GM19023 (cell line): ENCODE measurements around the gene TCF7L1.
"Not testable (repeated sequence)": the region's sequence is repeated elsewhere in the genome, so short reads cannot be mapped to it uniquely, and the experiment has no call there.

Experiments
- ATAC-seq: cut with Tn5 transposase; IDR thresholded peaks from one replicate; pipeline ENCODE4 v1.9.1; 2021; ENCODE audit warnings: mild to moderate bottlenecking, moderate library complexity; ENCODE audit not compliant: unreplicated experiment

Gene TCF7L1

DNA sequence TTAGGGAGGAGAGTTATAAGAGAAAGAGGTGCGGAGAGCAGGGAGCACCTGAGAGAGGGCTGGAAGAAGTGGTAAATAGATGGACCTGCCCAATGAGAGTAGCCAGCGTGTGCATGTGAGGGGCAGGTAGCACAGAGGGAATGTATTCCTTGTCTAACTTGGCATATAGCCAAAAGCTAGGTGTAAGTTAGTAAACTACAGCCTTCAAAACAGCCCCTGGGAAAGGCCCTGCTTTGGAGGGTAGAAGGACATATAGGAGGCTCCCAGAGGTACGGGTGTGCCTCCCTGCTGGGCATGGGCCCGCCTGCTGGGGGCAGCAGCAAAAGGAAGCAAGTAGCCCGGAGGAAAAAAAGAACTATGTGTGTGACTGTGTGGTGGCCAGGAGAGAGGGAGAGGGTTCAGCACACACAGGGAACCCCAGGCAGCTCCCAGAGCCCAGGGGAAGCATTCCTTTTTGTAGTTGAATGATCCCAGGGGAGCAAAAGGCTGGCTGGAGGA lies 48.0 kb downstream of the TCF7L1 start:
- no peak for ATAC-seq

DNA sequence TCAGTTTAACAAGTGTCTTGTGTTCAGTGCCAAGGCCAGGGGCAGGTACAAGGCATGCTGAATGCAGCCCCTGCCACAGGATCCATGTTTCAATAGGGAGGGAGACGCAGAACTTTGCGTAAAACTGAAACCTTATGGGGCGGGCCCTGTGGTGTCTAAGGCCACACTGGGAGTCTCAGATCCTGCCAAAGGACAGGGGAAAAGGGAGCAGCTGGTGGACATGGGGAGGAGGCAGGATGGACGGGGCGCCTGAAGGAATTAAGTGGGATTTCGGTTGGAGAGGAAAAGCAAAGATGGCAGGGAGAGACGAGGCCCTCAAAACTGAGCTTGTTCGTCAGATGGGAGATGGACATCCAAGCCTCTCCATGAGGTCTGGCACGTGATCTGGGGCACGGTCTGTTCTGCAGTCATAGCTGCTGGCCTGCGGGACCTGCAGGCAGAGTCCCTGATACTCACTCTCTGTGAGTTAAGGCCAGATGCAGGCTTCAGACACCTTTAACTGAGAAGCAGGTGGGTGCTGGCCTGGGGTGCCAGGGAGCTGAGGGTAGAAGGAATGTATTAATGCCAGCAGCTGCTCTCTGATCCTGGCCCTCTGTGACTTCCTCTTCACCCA lies 48.8 kb downstream of the TCF7L1 start:
- no peak for ATAC-seq

DNA sequence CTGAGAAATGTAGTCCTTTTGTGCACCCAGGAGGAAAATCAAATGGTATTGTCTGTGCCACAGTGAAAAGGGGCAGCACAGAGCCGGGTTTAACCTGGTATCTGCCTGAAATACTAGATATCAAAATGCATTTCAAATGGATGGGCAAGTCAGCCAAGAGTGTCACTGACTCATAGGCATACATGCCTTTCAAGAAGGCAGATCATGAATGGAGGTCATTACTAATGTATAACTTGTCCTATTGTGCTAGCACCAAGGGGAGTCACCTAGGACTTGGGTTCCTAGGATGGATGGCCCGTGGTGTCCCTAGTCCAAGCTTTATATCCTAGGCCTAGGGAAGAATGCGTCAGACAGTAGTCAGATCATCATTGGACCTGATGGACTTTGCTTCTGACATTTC lies 49.9 kb downstream of the TCF7L1 start:
- no peak for ATAC-seq

DNA sequence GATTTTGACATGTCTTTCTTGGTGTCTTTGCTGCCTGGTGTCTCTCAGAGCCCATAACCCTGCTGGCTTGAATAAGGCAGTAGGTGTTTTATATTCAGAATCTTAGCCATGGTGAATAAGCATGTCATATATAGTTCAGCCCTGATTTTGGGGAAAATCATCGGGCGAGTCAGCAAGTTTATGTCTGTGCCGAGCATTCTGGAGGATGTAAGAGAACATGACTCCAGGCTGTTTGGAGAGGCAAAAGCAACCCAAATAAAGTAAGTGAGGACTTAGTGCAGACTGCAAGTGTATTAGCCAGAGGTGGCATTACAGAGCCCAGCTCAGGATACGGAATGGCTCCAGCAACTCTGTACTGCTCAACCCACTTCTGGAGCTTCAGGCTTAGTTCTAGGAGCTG lies 50.3 kb downstream of the TCF7L1 start:
- no peak for ATAC-seq

DNA sequence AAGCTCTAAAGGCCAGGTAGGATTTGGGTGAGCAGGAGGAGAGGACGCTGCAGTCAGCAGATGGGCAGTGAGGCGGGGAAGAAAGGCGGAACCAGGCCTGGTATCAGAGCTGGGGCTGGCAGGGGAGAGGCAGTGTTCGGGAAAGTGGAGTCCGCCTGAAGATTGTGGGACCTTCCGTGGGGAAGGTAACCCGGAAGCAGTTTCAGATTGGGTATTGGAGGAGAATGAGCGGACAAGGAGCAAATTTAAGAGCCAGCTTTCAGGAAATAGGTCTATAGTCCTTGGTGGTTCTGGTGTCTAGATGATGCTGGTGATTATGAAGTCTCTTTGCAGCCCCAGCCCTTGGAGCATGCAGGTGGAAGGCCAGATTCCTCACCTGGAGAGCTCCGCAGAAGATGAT lies 51.0 kb downstream of the TCF7L1 start:
- ATAC-seq = no peak

DNA sequence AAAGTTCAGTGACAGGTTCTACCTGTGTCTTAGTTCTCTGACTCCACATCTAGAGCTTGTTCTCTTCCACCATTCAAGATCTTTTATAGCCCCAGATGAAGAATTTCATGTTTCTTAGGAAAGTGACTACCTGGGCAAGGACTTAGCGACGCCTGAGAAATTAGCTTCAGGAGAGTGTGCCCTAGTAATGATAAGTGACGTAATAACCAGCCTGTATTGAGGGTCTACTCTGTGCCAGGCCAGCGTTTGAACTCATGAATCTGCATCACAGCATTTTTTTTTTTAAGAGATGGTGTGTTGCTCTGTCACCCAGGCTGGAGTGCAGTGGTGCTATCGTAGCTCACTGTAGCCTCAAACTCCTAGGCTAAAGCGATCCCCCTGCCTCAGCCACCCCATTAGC lies 51.8 kb downstream of the TCF7L1 start:
- ATAC-seq = no peak

DNA sequence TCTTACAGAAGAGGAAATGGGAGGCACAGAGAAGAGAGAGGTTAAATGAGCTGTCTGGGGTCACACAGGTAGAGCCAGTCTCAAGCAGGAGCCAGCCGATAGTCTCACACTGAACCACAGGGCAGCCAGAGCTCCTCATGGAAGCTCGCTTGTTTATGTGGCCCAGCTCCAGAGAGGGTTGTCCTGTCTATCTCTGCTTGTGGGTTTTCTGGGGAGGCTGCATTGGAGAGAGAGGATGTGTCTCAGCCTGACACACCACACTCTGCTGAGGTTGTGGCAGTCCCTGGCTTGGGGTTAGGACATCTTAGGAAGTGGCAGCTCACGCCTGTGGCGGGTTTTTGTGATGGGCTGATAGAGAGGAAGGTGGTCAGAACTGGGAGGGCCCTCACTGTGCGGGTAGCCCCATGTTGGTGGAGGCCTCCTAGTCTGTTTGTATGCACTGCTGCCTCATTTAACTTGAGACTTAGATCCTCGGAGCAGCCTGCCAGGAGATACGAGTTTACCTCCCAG lies 52.3 kb downstream of the TCF7L1 start:
- no peak for ATAC-seq

DNA sequence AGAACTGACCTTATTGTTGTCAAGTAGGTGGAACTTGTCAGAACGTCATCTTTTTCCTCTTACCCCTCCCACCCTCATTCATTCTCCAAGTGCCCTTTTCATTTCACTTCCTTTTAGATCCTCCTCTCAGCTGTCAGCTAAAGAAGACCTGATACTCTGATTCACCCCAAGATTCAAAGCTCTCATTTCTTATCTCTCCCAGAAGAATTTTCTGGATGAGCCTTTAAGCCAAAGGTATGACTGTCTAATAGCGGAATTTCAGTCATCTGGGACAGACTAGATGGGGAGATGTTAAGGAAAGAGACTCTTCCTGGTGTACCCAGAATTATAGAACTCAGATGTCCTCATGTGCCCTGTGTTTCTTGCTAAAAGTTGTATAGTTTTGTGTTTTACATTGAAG lies 53.9 kb downstream of the TCF7L1 start:
- no peak for ATAC-seq

DNA sequence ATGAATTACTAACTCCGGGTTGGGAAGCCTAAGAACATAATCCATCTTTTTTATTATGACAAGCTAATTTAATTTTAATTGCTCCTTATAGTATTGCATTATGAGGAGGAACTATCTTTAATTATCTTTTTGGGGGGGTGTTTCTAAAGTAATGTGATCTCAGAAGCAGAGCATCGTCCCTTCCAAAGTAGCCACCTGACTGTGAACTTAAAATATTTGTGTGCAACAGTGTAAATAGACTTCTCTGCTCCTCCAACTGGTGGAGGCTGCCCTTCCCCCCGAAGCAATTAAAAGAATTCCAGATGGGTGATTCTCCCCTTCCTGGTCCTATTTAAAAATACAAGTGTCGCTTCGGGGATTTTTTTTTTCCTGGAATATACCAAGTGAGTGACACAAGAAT lies 55.7 kb downstream of the TCF7L1 start:
- ATAC-seq = no peak

DNA sequence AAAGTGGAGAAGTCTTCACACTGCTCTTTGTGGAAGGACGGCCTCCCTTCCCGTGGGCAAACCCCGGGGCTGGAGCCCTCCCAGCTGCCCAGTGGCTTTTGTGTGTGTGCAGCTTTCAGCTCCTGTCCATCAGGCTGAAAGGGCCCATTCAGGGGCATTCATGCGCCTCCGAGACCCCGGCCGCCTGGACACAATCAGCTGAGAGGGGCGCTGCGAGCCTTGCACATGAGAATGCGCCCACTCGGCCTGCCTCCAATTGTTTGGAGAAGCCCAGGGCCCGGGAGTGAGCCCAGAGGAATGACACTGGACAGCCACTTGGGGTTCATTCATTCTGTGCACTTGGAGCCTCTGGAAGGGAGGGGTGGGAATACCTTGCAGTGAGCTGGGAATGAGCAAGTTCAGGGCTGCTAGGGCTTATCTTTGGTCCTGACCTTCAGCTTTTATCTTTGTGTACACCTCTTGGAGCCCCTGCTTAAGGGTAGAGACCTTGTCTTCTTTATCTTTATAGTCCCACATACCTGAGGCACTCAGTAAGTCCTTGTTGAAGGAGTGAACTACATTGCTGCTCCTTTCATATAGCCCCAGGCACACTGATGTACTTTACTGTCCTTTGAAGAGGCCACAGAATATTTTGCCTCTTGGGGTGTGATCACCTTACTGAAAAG lies 56.5 kb downstream of the TCF7L1 start:
- ATAC-seq = no peak

DNA sequence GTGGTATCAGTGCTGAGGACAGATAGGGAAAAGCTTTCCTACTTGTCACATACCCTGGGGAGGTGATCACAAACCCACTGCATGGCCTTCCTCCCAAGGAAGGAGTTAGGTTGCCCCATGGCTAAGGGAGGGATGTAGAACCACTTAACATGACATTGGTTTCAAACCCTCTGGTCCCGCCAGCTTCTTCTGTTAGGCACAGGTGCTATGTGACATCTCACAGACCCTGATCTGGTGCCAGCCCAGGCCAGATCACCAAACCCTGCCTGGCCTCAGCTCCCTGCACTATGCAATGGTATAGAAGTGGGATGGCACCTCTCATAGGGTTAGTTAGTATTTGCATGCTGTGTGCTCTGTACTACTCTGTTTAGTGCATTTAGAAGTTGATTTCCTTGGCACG lies 58.0 kb downstream of the TCF7L1 start:
- no peak for ATAC-seq

DNA sequence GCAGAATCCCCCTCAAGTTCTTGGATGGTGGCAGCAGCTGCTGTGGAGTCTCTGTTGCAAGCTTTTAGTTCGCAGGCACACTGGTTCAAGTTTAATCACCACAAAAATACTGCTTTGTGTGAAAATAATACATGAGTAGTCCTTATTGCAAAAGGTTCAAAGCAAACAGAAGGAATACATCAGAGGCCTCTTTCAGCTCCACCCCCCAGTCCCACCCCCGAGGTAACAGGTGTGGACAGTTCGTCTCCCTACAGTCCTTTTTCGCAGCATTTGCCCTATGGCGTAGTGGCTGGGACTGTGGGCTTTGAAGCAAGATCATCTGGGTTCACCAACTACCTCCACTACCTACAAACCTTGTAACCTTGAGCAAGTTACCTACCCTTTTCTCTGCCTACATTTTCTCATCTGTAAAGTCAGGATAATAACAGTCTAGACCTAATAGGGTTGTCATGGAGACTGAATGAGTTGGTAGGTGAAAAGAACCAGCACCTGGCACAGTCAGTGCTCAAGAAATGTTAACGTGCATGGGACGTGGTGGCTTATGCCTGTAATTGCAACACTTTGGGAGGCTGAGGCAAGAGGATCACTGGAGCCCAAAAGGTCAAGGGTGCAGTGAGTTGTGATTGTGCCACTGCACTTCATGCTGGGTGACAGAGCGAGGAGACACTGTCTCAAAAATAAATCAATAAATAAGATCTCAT lies 61.7 kb downstream of the TCF7L1 start:
- ATAC-seq = no peak

DNA sequence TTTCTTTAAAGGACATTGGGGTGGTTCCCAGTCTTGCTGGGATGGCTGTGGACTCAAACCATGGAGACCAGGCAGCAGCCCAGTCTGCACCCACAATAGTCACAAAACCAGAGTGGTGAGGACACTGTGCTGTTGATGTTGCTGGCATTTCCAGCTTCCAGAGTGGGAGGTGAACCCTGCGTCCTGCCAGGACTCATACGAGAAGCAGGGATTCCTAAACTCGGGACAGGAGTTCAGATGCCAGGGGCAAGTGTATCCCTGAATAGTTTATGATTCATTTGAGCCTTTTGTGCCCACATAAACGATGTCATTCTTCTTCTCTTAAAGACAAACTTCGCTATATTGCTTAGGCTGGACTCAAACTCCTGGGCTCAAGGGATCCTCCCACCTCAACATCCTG lies 62.8 kb downstream of the TCF7L1 start:
- ATAC-seq = no peak

DNA sequence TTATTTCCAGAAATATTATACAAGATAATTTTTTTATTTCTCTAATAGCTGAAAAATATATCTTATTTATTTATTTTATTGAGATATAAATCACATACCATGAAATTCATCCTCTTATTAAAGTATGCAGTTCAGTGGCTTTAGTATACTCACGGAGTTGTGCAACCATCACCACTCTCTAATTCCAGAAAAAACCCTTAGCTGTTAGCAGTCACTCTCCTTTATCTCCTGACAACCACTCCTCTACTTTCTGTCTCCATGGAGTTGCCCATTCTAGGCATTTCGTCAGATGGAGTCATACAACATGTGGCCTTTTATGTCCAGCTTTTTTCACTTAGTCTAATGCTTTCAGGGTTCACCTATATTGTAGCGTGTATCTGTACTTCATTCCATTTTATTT lies 66.5 kb downstream of the TCF7L1 start:
- ATAC-seq = no peak

DNA sequence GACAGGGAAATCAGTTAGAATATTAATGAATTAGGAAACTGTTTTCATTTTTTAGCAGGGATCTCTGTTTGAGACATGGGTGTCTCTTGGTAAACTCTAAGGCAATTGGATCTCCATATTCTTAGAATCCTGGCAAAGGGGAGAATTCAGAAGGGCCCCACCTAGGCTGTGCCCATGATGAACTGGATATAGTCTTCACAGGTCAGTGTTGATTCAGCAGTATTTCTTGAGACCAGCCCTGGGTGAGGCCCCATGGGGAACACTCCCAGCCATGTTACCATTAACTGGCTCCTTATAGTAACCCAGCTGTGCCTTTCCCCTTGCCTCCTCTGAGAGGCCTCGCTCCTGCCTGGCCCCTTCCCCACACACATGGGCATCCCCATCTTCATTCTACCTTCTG lies 76.7 kb downstream of the TCF7L1 start:
- no peak for ATAC-seq

DNA sequence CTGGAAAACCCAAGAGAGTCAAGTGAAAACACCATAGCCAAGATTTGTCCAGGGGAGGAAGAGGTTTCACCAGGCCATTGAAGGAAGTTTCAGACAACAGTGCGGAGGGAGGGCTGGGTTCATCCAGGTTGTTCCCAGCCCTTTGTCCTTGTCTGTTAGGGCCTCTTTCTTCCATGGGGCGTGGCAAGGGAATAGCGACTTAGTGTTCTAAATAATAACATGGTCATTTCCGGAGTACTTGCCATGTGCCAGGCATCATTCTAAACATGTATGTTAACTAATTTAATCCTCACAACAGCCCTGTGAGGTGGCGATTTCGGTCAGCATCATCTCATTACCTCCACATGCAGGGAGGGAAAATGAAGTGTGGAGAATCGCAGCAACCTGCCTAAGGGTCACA lies 77.3 kb downstream of the TCF7L1 start:
- no peak for ATAC-seq

DNA sequence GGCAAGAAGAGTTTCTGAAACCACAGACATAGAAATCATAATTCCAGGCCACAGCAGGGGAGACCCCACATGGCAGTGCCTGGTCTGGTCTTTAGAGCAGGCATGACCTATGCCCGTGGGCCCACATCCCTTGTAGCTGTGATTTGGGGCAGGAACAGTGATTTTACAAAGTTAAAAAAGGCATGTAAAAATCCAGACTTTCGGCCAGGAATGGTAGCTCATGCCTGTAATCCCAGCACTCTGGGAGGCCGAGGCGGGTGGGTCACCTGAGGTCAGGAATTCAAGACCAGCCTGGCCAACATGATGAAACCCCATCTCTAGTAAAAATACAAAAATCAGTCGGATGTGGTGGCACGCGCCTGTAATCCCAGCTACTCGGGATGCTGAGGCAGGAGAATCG lies 78.4 kb downstream of the TCF7L1 start:
- not testable (repeated sequence) for ATAC-seq

DNA sequence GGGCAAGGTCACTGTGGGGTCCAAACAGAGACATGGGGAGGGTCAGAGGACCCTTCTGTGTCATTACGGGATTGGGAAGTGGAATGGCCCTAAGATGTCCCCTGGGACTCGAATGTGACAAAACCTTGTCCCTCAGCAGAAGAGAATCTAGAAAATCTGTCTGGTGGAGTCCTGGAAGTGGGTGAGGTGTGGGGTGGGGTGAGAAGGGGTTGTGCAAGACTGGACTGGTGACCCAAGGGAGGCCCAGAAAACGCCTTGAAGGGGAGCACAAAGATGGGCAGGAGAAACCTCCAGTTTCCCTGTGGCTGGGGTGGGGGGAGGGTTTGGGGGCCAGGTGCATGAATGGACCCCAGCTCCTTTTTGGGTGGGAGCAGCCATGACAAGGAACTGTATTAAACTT lies 79.6 kb downstream of the TCF7L1 start:
- ATAC-seq = no peak

DNA sequence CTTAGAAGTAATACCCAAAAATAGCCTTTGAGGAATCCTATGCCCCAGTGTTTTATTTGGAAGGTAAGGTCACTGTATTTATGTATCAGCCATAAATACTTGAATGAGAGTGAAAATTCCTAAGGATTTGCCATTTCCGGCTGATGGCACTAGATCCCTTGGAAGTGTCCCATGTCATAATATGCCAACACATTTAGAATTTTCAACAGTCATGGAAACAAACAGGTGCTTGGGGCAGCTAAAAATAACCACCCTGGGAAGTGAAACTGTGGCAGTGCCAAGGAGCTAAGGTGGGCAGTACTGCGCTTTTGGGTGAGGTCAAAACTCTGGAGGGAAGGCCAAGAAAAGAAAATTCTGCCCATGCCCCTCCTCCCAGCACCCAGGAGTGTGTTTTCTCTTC lies 80.2 kb downstream of the TCF7L1 start:
- ATAC-seq = no peak

DNA sequence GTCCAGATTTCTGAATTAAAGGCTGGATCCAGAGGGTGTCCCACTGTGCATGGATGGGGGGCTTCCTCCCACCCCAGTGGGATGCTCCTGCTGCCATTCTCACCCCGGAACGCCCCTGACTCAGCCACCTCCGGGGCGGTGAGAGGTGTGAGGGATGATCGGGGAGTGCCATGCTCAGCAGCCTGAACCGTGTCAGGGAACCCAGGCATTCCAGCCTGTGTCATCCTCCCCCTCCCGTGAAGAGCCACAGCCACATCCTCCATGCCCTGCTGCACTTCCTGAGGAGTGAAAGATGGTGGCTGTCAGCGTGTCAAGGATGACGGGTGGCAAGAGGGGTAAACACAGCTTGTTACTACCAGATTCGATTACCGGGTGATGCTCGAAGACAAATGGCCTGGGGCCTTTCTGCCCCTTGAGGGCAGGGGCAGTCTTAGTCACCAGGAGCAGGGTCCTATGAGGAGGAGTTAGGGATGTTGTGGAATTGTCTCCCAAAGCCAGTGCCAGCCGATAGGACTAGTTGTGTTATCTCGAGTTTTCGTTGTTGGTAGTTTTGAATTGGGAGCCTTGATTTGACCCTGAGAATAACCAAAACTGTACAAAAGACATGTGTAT lies 80.8 kb downstream of the TCF7L1 start:
- ATAC-seq = no peak

DNA sequence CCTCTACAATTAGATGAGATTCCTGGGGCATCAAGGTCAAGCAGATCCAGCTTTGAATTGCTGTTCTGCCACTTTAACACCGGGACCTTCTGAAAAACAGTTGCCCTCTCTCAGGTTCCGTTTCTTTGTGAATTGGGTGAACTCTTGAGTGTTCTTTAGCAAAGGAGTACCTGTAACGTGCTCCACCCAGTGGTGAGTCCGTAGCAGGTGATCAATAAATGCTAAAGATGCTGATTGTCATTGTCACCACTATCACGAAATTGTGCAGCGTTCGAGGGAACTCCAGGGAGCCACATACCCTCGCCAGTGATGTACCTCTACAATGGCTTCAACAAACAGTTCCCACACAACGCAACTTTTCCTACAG lies 81.9 kb downstream of the TCF7L1 start:
- ATAC-seq = no peak
